GM12874 (cell line): ENCODE measurements around the gene STS.

Experiments used
- TF ChIP-seq, protein P1 (sequence below): IDR thresholded peaks from 2 replicates; pipeline ENCODE4 v1.5.1; 2011; ENCODE audit warnings: low read depth, mild to moderate bottlenecking, control low read depth, low read length, moderate library complexity; ENCODE audit not compliant: insufficient read depth

The STS gene, protein sequence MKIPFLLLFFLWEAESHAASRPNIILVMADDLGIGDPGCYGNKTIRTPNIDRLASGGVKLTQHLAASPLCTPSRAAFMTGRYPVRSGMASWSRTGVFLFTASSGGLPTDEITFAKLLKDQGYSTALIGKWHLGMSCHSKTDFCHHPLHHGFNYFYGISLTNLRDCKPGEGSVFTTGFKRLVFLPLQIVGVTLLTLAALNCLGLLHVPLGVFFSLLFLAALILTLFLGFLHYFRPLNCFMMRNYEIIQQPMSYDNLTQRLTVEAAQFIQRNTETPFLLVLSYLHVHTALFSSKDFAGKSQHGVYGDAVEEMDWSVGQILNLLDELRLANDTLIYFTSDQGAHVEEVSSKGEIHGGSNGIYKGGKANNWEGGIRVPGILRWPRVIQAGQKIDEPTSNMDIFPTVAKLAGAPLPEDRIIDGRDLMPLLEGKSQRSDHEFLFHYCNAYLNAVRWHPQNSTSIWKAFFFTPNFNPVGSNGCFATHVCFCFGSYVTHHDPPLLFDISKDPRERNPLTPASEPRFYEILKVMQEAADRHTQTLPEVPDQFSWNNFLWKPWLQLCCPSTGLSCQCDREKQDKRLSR

DNA sequence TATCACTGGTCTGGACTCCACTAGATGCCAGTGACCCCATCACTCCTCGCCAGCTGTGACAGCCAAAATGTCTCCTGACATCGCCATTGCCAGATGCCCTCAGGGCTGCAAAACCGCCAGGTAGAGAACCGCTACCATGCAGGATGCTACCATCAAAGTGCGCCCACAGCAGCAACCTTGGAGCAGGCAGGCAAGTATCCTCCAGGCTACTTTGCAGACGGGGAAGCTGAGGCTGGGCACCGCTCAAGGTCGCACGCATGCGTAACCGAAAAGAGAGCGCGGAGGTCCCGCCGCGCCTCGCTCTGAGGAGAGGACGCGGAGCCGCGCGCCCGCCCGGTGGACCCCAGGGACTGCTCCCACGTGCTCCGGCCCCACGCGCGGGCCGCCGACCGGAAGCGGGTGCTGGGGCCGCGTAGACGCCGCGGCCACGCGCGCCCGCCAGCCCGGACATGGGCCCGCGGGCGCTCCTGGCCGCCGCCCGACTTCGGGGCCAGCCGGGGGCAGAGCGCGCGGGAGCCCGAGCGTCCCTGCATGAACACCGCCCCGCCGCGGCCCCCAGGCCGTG lies at the start of gene STS:
Gene STS (plus strand): TSS at position 300 of the 565 bp plus-strand sequence. CDS start 105,488 bp downstream, outside the sequence.
- TF ChIP-seq, protein P1, sequence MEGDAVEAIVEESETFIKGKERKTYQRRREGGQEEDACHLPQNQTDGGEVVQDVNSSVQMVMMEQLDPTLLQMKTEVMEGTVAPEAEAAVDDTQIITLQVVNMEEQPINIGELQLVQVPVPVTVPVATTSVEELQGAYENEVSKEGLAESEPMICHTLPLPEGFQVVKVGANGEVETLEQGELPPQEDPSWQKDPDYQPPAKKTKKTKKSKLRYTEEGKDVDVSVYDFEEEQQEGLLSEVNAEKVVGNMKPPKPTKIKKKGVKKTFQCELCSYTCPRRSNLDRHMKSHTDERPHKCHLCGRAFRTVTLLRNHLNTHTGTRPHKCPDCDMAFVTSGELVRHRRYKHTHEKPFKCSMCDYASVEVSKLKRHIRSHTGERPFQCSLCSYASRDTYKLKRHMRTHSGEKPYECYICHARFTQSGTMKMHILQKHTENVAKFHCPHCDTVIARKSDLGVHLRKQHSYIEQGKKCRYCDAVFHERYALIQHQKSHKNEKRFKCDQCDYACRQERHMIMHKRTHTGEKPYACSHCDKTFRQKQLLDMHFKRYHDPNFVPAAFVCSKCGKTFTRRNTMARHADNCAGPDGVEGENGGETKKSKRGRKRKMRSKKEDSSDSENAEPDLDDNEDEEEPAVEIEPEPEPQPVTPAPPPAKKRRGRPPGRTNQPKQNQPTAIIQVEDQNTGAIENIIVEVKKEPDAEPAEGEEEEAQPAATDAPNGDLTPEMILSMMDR: no peak

DNA sequence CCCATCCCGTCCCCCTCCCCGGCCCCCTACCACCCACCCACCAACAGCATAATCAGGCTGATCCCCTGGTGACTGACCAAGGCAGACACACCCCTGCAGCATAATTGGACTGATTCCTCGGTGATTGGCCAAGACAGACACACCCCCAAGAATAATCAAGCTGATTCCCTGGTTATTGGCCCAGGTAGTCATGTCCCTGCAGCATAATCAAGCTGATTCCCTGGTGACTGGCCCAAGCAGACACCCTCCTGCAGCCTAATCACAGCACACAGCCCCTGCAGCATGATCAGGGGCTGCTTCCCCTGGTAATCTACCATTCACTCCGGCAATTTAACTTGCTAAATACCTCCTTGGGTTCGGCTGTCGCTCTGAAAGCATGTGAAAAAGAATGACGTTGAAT lies 47.5 kb upstream of the STS start:
- TF ChIP-seq, protein P1: no peak

DNA sequence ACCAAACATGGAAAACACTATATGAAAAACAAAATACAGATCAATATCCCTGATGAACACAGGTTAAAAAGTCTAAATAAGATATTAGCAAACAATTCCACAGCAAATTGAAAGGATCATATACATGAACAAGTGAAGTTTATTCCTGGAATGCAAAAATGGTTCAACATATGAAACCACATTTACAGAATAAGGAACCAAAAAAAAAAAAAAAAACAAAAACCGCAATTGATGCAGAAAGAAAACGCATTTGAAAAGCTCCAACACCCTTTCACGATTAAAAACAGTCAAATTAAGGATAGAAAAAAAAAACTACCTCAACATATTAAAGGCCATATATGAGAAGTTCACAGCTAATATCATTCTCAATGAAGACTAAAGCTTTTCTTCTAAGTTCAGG lies 45.4 kb upstream of the STS start:
- TF ChIP-seq, protein P1: no peak

DNA sequence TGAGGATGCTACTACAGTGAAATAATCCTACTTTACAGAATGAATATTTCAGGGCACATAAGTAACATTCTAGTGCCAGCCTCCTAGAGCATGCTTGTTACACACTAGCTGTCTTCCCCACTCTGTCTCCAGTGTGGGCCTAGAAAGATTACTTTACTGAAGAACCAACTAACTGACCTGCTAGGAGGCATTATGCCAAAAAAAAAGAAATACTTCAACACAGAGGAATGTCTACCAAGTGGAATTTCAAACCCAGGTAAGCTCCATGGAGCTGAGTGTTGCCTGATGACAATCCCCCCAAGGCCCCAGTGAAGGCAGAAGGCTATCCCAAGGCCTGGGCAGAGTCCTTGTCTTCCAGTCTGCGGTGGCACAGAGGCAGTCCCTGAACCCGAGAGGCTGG lies 40.9 kb upstream of the STS start:
- TF ChIP-seq, protein P1: no peak

- TF ChIP-seq, protein P1: no peak
These were observed 39.5 kb upstream of the STS start for GRCh38 chrX:7108030-7108429.

DNA sequence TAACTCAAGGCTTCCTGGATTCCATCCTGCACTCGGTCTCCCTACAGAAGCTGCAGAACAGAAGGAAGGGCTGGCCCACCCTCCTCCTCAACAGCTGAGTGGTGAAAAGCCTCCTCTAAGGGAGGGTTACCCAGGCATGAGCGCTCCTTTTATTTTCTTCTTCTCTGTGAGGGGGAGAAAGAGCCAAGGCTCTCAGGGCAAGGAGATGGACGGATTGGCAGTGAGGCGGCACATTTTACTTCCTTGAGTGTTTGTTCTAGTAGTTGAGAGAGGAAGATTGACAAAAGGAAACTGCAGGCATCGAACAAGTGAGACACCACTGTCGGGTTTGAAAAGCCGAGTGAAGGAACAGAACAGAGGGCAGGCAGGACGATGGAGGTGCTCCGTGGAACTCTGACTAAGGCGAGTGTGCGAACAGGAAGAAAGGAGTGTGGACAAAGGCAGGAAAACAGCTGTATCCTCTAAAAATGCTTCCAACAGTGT lies 38.4 kb upstream of the STS start:
- TF ChIP-seq, protein P1: no peak
